GM12873 (cell line): ENCODE measurements around the gene DLG5.

ENCODE experiments used
- TF ChIP-seq, protein P1 (sequence below): IDR thresholded peaks from 2 replicates; pipeline ENCODE4 v1.5.1; 2012; ENCODE audit warnings: low read depth, mild to moderate bottlenecking, moderate library complexity, low read length, control low read depth; ENCODE audit not compliant: insufficient read depth; ENCODE audit errors: missing control alignments

The DLG5 gene

DNA sequence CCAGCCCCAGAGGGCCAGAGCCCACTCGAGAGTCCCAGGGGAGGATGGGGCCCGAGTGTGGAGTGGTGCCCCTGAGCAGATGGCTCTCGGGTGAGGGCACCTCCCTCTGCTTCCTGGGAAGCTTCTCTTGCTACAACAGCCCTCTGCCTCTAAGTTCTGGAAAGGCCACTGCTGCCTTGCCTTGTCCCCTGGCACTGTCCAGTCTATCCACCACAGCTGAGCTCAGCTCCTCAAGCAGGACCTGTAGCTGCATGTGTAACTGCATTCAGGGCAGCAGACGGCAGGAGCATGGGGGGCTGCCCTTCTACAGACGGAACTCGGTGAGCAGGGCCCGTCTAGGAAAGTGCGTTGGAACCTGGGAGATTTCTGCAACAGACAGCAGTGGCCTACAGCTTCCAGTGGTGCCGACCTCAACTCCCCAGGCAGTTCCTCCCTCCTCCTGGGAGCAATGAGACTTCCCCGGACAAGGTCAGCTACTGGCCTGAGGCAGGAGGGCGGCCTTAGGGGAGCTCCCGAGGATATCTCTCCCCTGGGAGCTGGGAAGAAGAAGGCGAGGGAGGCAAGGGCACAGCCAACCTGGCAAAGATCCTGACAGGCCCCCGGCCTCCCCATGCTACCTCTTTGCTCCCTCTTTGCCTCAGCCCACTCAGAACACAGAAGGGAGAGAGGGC is 88.5 kb downstream of the DLG5 start:
- TF ChIP-seq, protein P1, sequence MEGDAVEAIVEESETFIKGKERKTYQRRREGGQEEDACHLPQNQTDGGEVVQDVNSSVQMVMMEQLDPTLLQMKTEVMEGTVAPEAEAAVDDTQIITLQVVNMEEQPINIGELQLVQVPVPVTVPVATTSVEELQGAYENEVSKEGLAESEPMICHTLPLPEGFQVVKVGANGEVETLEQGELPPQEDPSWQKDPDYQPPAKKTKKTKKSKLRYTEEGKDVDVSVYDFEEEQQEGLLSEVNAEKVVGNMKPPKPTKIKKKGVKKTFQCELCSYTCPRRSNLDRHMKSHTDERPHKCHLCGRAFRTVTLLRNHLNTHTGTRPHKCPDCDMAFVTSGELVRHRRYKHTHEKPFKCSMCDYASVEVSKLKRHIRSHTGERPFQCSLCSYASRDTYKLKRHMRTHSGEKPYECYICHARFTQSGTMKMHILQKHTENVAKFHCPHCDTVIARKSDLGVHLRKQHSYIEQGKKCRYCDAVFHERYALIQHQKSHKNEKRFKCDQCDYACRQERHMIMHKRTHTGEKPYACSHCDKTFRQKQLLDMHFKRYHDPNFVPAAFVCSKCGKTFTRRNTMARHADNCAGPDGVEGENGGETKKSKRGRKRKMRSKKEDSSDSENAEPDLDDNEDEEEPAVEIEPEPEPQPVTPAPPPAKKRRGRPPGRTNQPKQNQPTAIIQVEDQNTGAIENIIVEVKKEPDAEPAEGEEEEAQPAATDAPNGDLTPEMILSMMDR: no peak

DNA sequence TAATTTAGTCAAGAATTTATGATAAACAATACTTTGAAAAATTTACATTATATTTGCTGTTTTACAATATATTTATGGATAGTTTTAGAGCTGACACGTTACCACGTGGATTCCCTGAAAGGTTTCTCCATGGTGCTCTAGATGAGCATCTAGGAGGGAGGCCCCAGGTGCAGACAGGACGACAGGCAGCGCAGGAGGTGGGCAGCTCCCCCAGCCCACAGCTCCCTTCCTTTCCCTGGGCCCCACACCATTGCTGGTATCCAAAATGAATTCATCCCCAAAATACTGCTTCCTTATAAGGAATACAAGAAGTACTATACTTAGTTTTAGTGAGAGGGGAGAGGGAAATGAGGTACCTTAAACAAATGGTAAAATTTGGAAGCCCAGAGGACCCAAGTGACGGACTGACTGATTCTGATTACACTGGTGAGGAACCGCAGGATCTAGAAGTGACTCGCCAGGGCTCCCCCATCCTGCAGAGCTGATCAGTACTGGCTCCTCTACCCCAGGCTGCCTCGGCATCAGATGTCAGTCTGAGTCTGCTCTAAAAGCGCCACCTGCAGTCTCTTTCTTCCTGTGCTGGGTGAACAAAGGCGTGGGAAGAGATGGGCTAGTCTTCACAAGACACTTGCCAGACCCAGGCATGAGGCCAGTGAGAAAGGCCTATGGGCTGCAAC is 89.2 kb downstream of the DLG5 start:
- TF ChIP-seq, protein P1: peak; percentile 64

DNA sequence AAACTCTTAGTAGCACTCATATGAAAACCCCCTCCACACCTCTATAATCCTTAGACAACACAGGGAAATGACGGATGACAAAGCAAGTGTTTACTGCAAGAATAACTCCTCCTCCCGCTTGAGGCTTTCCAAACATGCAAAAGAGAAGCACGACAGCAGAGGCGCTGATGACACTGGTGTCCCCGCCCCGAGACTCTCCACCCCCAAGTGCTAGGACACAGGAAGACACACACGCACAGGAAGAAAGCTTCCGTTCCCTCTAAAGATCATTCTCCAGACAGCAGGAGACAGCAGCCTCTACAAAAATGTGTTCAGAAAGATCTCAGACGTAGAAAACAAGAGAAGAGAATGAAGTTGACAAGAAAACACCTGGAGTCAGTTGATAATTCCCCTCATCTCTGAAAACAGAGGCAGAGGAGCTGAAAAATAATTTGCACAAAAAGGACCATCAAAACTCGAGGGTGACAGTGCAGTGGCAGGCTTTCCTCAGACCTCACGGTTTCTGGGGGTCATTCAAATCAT is 90.2 kb downstream of the DLG5 start:
- TF ChIP-seq, protein P1: no peak

DNA sequence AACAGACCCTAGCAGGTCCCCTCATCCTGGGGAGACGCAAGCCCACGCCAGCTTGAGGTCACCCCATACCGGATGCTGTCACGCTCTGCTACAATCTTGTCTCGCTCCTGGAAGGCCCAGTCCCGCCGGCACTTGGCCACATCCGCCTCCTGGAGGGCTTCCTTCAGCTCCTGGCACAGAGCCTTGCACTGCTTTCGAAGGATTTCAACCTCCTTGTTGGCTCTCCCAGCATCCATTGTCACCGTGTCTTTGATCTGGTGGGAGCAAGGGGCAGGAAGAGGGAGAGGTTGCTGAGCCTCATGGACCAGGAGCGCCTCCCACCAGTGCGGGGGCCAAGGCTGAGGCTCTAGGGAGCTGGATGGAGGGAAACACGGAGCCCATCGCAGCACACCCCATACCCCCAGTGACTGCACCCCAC is 90.9 kb downstream of the DLG5 start:
- TF ChIP-seq, protein P1: no peak

DNA sequence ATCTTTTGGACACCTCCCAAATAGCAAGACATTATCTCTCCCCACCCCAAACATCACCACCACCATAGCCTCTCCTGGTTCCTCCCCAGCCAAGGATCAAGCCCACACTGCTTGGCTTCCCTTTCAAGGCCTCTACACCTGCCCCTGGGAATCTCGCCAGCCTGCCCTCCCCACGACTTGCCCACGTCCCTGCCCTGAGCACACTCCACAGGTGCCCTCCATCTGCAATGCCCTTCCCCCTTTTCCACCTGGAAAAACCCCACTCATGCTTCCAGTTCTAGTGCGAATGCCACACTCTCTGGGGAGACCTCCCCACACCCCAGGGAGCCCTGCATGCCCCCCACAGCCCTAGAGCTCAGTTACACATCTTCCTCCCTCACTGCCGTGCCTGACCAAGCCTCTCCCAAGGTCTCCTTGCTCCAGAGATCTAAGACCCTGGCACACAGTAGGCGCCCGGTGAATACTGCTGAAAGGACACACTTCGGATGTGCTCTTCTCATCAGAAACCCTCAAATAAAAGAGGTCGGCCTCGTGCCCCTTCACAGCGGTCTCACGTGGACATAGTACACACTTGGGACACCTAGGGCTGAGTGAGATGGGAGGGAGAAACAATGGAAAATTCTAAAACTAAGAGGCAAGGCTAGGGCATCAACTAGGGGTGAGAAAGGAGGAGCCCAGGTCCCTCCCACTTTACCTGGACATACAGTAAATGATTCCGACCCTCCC is 91.4 kb downstream of the DLG5 start:
- TF ChIP-seq, protein P1: no peak

DNA sequence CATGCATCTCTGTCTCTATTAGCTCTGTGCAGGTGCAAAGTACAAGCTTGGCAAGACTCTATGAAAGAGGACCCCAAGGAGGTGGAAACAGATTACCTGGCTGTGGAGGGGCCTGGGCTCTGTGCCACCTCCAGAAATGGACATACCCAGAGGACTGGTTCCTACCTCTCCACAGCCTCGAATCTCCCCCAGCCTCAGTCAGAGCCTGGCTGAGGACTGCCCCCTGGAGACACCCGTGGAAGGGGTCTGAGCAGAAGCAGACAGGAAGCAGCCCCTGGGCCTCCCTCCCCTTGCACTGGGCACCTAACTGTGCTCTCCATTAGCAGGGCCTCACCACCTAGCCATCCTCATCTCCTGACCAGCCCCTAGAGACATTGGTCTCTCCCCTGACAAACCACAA is 92.0 kb downstream of the DLG5 start:
- TF ChIP-seq, protein P1: no peak

DNA sequence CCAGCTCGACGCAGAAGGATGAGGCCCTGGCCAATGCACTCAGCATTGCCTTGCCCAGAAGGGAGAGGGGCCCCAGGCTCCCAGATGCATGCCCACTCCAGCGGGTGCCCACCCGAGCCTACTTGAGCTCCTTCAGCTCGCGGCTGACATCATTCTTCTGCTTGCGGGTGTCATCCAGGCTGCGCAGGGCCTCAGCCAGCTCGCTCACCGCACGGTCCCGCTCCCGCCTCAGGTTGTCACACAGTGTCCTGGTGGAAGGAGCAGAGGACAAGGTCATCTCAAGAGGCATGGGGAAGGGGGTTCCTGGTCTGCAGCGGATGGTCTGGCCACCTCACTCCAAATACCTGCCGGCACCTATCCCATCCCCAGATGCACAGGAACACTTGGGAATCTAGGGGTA is 92.8 kb downstream of the DLG5 start:
- TF ChIP-seq, protein P1: no peak
